ENCODE data around the gene CHMP6.
"Not testable (repeated sequence)": the region's sequence is repeated elsewhere in the genome, so short reads cannot be mapped to it uniquely, and the experiment has no call there.

The CHMP6 gene

DNA sequence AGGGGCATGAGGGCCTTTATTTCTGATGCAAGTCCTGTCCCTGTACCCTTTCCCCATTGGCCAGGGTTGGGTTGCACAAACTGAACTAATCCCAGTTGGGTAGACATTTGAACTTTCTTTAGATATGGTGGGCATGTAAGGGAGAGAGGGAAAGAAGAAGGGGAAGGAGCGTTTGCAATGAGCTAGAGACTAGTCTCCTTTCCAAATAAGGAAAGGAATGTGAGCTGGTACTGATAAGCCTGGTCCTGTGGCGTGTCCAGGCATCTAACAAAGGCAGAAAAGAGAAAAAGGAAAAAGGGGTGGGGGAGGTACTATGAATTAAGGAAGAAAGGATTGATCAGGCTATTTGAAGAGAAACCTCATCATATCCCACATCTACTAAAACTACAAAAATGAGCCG lies 20.3 kb downstream of the CHMP6 start:
- no peak for DNase-seq (ENCODE audit: low spot score)

DNA sequence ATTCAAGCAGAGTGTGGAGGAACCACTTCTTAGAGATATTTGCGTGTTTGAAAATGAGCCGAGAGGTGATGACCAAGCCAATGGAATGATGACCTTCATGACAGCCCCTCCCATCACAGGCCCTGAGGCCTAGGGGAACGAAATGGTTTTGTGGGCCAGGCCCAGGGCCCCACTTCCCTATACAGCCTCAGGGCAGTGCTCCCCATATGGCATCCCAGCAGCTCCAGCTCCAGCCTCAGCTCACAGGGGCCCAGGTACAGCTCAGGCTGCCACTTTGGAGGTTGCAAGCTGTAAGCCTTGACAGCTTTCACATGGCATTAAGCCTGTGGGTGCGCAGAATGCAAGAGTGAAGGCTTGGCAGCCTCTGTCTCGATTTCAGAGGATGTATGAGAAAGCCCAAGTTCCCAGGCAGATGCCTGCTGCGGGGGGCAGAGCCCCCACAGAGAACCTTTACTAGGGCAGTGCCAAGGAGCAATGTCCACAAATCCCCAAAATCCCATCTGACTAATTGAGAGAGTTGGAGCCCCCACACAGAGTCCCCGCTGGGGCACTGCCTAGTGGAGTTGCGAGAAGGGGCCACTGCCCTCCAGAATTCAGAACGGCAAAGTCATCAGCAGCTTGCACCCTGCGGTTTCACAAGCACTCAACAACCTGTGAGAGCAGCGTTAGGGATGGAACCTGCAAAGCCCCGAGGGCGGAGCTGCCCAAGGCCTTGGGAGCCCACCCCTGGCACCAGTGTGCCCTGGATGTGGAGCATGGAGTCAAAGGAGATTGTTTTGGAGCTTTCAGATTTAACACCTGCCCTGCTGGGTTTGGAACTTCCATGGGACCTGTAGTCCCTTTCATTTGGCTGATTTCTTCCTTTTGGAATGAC lies 21.2 kb downstream of the CHMP6 start:
- no peak for DNase-seq (ENCODE audit: low spot score)

DNA sequence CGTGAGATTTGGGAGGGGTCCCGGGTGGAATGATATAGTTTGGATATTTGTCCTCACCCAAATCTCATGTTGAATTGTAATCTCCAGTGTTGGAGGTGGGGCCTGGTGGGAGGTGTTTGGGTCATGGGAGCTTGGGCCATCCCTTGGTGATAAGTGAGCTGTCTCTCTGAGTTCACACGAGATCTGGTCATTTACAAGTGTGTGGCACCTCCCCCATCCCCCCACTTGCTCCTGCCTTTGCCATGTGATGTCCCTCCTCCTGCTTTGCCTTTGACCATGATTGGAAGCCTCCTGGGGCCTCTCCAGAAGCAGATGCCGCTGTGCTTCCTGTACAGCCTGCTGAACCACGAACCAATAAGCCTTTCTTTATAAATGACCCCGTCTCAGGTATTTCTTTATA lies 22.0 kb downstream of the CHMP6 start:
- DNase-seq (ENCODE audit: low spot score) = no peak

DNA sequence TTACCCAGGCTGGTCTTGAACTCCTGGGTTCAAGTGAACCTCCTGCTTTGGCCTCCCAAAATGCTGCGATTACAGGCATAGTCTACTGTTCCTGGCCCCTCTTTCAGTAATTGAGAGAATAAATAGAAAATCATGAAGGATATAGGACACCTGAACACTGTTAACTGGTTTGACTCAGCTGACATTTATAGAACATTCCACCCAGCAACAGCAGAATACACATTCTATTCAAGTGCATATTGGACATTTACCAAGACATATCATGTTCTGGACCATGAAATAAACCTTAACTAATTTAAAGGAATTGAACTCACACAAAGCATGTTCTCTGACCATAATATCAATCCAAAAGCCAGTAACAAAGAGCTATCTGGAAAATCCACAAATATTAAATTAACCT lies 23.5 kb downstream of the CHMP6 start:
- no peak for DNase-seq (ENCODE audit: low spot score)

DNA sequence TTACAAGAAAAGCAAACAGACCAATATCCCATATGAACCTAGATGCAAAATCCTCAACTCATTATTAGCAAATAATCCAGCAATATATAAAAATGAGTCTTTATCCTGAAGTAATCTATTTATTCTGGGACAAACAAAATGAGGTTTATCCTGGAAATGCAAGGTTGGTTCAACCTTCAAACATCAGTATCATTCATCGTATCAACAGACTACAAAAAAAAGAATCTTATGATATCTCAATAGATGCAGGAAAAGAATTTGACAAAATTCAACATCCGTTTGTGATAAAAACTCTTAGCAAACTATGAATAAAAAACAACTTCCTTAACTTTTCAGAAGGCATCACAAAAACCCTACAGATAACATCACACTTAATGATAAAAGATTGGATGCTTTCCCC lies 24.9 kb downstream of the CHMP6 start:
- no peak for DNase-seq (ENCODE audit: low spot score)

DNA sequence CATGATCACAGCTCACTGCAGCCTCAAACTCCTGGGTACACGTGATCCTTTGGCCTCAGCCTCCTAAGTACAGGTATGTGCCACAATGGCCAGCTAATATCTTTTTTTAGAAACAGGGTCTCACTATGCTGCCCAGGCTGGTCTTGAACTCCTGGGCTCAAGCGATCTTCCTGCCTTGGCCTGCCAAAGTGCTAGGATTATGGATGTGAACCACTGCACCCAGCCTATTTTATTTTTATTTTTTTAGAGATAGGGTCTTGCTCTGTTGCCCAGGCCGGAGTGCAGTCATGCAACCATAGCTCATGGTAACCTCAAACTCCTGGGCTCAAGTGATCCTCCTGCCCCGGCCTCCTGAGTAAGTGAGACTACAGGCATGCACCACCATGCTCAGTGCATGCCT lies 25.7 kb downstream of the CHMP6 start:
- not testable (repeated sequence) for DNase-seq (ENCODE audit: low spot score)

DNA sequence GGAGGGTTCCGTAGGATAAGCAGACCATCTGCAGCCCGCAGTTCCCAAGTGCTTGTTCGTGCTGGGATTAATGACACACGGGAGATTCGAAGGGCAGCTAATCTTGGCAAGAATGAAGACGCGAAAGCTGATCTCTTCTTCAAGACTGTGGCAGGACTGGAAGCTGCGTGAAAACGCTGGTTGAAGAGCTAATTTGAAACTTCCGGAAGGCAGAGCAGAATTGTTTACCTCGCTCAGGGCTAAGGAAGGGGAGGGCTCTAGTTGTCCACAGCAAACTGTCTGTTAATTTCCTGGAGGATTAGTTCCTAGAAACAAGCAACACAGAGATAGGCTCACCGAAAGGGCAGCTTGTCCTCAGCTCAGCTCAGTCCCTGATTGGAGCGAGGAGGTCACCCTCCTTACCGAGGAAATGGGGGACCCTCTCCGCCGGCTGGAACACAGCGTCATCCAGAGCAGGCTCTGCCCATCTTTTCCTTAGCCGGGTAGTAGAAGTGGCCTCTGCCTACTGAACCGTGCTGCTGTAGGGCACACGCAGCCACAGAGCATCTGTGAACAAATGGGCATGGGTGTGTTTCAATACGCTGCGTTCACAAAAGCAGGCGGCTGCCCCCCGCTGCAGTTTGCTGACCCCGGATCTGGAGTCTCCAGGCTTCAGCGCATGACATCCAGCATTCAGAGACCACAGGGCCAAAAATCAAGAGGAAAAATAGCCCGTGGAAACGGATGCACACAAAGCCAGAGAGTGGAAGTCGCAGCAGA lies 26.6 kb downstream of the CHMP6 start:
- DNase-seq (ENCODE audit: low spot score) = peak; percentile 51

DNA sequence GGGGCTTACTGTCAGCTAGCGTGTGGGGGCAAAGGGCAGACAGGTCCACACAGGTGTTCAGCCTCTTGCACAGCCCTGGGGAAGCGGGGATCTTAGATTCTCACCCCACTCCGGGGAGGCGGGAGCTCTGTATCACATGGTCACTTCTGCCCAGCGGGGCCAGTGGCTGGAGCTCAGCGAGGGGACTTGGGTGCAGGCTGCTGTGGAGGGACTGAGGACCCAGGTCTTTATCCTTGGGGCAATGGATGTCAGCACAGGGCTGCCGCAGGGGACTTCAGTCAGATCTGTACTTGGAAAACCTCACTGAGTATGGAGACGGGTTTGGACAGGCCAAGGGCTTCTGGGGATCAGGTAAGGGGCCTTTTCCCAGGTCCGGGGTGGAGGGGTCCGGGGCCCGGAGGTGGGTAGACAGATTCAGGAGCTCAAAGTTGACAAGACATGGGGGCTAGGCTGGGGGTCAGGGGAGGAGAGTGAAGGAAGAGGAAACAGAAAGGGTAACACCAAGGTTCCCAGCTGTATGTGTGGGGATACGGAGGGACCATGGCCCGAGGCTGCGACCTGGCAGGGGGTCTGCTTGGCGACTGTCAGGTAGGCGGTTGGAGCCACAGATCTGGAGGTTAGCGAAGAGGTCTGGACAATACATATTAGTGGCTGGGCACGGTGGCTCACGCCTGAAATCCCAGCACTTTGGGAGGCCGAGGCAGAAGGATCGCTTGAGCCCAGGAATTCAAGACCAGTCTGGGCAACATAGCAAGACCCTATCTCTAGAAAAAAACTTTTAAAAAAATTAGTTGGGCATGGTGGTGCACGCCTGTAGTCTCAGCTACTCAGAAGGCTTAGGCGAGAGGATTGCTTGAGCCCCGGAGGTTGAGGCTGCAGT lies 28.2 kb downstream of the CHMP6 start:
- no peak for DNase-seq (ENCODE audit: low spot score)

DNA sequence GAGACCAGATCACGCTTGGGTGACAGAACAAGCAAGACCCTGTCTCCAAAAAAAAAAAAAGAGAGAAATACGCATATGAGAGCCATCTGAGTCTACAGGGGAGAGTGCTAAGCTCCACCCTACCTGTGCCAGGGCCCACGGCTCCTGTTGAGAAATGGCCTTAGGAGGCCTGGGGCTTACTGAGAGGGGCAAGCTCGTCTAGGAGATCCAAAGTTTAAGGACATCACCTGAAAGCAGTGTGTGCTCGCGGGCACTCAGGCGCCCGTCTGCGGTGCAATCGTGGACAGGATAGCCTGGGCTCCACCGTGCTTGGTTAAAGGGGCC lies 28.8 kb downstream of the CHMP6 start:
- no peak for DNase-seq (ENCODE audit: low spot score)

DNA sequence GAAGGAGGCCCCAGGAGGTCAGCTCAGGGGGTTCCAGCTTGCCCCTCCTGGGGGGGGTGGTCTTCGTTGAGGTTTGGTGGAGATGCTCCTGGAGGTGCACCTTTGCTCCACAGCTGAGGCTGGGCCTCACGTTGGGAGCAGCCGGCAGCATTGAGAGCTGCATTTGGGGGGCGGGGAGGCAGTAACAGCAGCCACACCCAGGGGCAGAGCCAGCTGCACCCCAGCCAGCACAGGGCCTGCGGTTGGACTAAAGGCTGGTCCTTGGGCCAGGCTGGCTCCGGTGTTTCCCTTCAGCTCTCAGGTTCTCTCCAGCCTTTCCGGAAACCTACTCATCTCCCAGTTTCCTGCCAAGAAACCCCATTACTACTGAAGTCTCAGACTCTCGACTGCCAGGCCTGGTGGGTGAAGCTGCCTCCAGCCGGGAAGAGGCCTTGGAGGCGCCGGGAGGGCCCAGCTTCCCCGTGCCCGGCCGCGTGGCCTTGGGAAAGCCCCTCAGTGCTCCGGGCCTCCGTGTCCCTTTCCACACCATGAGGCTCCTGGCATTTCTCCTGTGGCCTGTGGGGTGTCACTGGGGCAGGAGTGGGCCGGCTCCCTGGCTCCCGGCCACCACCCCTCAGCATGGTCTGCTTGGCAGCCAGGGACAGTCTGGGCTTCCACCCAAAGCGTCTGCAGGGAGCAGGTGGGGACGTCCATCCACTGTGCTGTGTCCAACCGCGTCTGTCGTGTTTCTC lies 29.3 kb downstream of the CHMP6 start:
- DNase-seq (ENCODE audit: low spot score) = peak; percentile 80

DNA sequence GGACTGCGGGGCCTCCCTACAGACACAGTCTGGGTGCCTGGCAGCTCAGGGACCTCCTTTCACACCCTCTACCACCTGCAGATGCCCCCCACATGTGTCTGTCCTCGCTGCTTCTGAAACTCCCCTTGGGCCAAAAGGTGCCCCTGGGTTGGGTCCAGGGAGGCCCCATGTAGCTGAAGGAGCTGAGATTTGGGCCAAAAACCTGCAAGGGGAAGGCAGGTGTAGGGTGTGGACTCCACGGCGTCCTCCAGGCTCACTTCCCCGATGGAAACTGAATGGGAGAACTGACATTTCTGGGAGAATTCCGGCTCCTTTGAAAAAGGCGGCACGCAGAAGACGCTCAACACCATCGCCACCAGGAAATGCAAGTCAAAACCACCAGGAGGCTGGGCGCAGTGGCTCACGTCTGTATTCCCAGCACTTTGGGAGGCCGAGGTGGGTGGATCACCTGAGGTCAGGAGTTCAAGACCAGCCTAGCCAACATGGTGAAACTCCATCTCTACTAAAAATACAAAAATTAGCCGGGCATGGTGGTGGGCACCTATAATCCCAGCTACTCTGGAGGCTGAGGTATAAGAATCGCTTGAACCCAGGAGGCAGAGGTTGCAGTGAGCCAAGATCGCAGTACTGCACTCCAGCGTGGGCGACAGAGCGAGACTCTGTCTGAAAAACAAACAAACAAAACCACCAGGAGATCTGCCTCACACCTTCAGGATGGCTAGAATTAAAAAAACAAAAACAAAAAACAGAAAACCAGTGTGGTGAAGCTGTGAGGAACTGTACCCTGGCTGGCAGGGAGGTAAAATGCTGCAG lies 30.1 kb downstream of the CHMP6 start:
- no peak for DNase-seq (ENCODE audit: low spot score)

DNA sequence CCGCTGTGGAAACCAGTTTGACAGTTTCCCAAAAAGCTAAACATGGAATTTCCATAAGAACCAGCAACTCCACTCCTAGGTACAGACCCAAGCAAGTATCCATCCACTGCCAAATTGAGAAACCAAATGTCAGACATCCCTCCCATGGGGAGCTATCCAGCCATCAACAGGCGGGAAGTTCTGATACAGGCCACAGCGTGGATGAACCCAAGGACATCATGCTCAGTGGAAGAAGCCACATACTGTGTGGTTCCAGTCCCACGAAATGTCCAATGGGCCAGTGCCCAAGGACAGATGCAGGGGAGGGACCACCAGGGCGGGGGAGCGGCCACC lies 30.7 kb downstream of the CHMP6 start:
- no peak for DNase-seq (ENCODE audit: low spot score)

DNA sequence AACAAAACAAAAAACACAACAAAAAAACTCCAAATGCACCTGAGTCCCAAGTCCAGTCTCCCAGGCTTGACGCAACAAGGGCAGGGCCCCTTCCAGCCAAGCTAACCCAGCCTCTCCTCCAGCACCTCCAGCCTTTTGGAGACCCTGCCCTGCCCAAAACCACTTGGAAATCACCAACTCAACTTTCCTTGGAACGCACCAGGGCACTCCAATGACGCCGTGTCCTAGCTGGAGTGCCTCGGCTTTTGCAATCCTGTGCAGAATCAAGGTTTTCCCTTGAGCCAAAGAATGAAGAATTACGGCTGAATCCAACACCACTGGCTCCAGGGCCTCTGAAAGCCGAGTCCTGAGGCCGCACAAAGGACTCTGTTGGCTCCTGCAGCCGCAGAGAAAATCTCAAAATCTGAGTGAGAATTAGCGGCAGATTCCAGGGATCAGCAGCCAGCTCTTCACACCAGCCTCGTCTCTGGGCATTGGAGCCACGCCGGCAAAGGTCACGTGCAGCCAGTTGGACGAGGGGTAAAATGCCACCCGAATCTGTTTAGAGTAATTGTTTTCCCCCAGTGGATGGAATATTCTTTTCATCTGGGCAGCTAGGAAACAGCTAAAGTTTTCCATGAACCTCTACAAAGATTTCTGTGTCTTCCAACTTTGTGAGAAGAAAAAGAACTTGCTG lies 33.6 kb downstream of the CHMP6 start:
- no peak for DNase-seq (ENCODE audit: low spot score)

DNA sequence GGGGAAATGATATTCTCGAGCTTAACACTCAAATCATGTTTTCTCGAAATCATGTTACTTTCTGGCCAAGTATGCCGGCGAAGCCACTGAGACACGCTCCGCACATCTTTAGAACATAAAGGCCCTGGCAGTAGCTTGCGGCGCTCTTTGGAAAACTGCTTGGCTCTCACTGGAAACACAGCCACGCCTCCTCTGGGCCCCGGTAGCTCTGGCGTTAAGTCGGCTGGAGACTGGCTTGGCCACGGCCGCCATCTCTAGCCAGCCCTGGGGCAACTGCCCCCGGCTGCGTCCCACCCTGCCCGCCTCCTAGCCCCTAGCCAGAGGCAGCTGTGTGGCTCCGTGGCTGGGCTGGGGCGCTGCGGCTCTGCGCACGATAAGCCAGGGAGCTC lies 34.1 kb downstream of the CHMP6 start:
- peak; percentile 59 for DNase-seq (ENCODE audit: low spot score)

DNA sequence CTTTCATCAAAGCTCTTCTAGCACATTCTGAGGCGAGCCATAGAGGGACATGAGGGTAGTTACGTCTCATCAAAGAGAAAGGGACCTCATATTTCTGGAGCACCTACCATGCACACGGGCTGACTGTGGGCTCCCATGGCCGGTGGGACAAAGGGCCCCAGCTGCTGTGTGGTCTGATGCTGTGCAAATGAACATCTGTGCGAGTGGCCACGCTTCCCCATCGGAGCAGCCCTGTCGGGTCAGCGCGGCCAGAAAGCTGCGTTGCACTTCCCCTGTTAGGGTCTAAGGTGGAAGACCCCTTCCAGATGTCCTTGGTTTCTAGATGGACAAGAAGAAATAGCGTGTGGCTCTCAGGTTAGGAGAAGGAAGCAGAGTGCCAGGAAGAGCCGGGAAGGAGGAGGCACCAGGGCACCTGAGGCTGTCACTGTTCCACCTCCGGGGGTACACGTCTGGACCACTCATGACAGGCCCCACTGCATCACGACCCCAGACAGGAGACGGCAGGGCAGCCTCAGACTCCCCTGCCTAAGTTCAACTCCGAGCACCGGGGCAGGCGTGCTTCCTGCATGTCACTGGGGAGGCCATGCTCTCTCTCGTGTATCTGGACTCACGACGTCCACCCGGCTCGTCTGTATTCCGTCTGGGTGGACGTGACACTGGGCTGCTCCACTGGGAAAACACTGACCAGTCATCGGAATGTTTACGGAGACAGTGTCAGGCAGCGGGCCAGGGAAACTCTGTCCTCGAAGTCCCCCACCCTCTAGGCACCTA lies 34.8 kb downstream of the CHMP6 start:
- no peak for DNase-seq (ENCODE audit: low spot score)

DNA sequence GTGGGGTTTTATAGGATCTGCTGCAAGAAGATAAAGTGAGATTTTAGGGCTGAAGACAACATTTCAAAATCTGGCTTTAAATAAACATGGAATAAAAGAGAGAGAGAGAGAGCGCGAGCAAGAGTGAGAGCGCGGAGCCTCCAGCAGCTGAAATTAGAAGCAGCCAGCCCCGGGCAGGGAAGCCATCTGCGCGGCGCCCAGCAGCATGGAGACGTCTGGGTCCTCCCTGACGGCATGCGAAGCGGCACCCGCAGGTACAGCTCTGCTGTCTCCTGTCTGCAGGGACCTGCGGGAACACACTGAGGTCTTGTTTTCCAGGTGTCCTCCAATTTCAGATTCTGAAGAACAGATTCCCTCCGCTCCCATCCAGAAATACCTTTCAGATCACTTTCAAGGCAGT lies 35.4 kb downstream of the CHMP6 start:
- no peak for DNase-seq (ENCODE audit: low spot score)

DNA sequence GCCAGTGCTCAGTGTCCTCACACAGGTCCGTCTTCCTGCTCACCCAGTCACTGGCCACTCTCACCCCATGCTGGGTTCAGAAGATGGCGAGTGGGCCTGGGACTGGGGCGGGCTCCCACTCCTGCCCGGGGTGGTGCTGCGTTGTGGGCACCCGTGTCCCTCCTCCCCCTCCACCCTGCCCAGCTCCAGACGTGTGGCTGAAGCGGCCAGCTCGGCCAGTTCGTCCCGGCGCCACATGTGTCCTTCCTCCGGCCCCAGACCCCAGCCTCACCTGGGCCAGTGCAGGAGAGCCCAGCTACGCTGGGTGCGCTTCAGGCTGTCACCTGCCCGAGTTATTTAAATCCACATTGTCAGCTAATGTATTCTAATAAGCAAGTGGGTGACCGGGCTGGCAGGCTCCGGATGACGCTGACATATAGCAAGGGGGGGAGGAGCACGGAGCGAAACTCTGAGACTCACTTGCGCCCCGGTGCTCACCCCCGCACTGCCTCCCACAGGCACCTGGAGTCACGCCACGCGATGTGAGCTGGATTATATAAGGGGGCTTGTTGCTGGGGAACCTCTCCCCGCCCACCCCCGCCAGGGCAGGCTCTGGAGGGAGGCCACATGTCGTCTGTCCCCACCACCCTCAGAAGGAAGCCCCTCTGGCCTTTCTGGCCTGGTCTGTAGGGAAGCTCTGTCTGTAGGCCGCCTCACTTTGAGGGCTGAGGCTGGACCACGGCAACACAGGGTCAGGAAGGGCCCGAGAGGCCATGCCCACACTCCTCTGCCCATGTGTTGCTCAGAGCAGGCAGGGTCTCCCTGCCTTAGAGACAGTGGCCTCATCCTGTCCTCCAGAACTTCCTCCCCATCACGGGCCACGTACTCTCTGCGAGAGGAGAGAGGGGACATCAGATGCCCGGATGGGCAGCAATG lies 36.2 kb downstream of the CHMP6 start:
- no peak for DNase-seq (ENCODE audit: low spot score)

DNA sequence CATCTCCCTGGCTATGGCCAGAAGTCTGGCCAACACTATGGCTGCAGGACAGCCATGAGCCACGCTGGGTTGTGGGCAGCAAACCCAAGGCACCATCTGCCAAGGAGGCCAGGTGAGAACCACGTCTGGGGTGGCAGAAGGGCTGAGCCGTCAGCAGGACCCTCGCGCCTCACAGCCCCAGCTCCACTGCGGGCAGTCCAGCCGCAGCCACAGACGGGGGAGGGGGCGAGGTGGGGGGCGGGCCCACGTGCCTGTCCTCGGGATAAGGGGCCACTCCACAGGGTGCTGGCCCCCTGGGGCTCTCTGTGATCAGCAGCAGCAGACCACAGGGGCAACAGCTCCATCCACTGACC lies 36.8 kb downstream of the CHMP6 start:
- no peak for DNase-seq (ENCODE audit: low spot score)

DNA sequence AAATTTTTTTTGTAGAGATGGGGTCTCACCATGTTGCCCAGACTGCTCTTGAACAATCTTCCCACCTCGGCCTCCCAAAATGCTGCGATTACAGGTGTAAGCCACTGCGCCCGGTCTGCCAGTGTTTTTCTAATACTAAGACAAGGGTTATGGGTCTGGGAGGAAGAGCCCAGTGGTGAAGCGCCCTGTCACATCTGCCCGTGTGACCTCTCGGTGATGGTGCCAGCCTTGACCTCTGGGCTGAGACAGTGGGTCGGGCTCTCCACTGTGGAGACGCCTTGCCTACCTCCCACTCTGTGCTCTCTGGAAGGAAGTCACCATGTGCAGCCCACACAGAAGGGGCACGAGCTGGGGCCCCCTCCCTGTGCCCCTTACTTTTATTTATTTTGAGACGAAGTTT lies 38.2 kb downstream of the CHMP6 start:
- no peak for DNase-seq (ENCODE audit: low spot score)
